ENCODE measurements around the gene SLC22A2. TPM values are rescaled to one million over a fixed set of nuclear protein-coding genes. Genes with fewer than 3 reads are reported as not detected.

The SLC22A2 gene
- total RNA-seq, 4 donors from 2014 or later = not detected

GRCh38 chr6:160254467-160255312 lies 3.9 kb downstream of the SLC22A2 start:
- TF ChIP-seq POLR2AphosphoS5 (IDR thresholded peaks at IDR 0.05) = no peak
- no peak for TF ChIP-seq POLR2A (IDR thresholded peaks at IDR 0.05)
- TF ChIP-seq CTCF (IDR thresholded peaks at IDR 0.05) = peak in 3 of 5 experiments; percentile 17 to 55 (median 33)
- TF ChIP-seq EP300 (IDR thresholded peaks at IDR 0.05; ENCODE audit: low read depth) = no peak
- intact Hi-C loops (cut with DNase I; ENCODE audit: low total_unique reads) = no loop called here
- H3K27ac ChIP-seq = peak overlapping the region in 3 of 4 donors; percentile 6 to 49 (median 18)
- in situ Hi-C loops (cut with MboI; ENCODE audit: low pct_ligation_motif_present in 1 of 4, low pct_unique_long_range_greater_than_20kb in 1 of 4, low sequenced_read_pairs in 3 of 4) = no loop called here
- H3K4me1 ChIP-seq = peaks cover 0 to 19% (median 0%) of the 10 kb centered on the region in 4 donors
- H3K36me3 ChIP-seq = no peaks in the 10 kb centered on the region
- no peaks in the 10 kb centered on the region for H3K27me3 ChIP-seq
- 38 to 40% methylated on average over 5 to 7 of the region's 7 CpGs for WGBS, 2 donors (ENCODE audit: low coverage in 1 of 2)
- DNase-seq = peak; percentile 70
- no peak overlapping the region for H3K4me3 ChIP-seq
- no peaks in the 10 kb centered on the region for H3K9me3 ChIP-seq

DNA sequence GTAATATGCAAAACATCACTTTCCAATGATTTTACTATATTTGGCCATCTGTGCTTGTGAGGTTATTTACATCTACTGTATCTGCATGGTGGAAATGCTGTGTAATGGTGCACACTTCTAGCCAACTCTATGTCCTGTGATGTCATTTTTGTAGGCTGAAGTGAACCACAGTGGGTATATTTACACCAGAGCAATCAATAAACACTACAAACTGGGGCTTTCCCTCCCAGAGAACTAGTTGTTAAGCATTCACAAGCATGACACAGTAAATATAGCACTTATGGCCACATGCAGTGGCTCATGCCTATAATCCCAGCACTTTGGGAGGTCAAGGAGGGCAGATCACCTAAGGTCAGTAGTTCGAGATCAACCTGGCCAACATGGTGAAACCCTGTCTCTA lies 4.9 kb downstream of the SLC22A2 start:
- H3K27ac ChIP-seq = no peak overlapping the region
- intact Hi-C loops (cut with DNase I; ENCODE audit: low total_unique reads) (no loop called here), in situ Hi-C loops (cut with MboI; ENCODE audit: low pct_ligation_motif_present in 1 of 4, low pct_unique_long_range_greater_than_20kb in 1 of 4, low sequenced_read_pairs in 3 of 4) (no loop called here)
- H3K27me3 ChIP-seq = no peaks in the 10 kb centered on the region
- WGBS, 2 donors (ENCODE audit: low coverage in 1 of 2) = 73% methylated on average over 1 of the region's 1 CpG; no CpG with 5 or more reads in 1 of the 2 donors
- DNase-seq = no peak
- no peaks in the 10 kb centered on the region for H3K36me3 ChIP-seq
- no peaks in the 10 kb centered on the region for H3K9me3 ChIP-seq
- no peak for TF ChIP-seq POLR2A (IDR thresholded peaks at IDR 0.05)
- peaks cover 0 to 15% (median 0%) of the 10 kb centered on the region in 4 donors for H3K4me1 ChIP-seq
- no peak overlapping the region for H3K4me3 ChIP-seq

DNA sequence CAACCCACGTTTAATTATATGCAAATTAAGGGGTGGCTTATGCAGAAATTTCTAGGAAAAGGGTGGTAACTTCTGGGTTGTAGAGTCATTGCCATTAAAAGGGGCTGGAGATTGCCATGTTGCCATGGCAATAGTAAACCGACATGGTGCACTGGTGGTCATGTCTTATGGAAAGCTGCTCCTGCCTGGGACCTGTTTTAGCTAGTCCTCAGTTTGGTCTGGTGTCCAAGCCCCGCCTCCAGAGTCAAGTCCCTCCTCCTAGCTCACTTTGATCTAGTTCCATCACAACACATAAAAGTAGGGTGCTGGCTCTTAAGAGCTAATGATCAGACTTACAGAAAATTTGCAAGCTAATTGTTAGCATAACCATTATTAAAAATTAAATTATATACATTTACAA lies 5.3 kb downstream of the SLC22A2 start:
- Histone ChIP-seq H3K36me3 (no peaks in the 10 kb centered on the region), H3K9me3 (no peaks in the 10 kb centered on the region), H3K4me1 (peaks cover 0 to 15% (median 0%) of the 10 kb centered on the region in 4 donors), H3K4me3 (no peak overlapping the region), H3K27me3 (no peaks in the 10 kb centered on the region), H3K27ac (no peak overlapping the region)
- WGBS, 2 donors (ENCODE audit: low coverage in 1 of 2) = 30 to 38% methylated on average over 1 to 3 of the region's 3 CpGs
- no peak for TF ChIP-seq CTCF (IDR thresholded peaks at IDR 0.05)
- DNase-seq = no peak
- intact Hi-C loops (cut with DNase I; ENCODE audit: low total_unique reads) = no loop called here
- in situ Hi-C loops (cut with MboI; ENCODE audit: low pct_ligation_motif_present in 1 of 4, low pct_unique_long_range_greater_than_20kb in 1 of 4, low sequenced_read_pairs in 3 of 4) = no loop called here

- in situ Hi-C loops (cut with MboI; ENCODE audit: low pct_ligation_motif_present in 1 of 4, low pct_unique_long_range_greater_than_20kb in 1 of 4, low sequenced_read_pairs in 3 of 4) (no loop called here), intact Hi-C loops (cut with DNase I; ENCODE audit: low total_unique reads) (no loop called here)
- TF ChIP-seq POLR2A (IDR thresholded peaks at IDR 0.05) = no peak
- no peak for TF ChIP-seq CTCF (IDR thresholded peaks at IDR 0.05)
- no peak for TF ChIP-seq POLR2AphosphoS5 (IDR thresholded peaks at IDR 0.05)
- TF ChIP-seq EP300 (IDR thresholded peaks at IDR 0.05; ENCODE audit: low read depth) = no peak
- no peak overlapping the region for H3K27ac ChIP-seq
- WGBS, 2 donors (ENCODE audit: low coverage in 1 of 2) = 55 to 82% methylated on average over 1 of the region's 1 CpG
- H3K36me3 ChIP-seq = no peaks in the 10 kb centered on the region
- no peaks in the 10 kb centered on the region for H3K9me3 ChIP-seq
- no peak for DNase-seq
- peaks cover 0 to 15% (median 0%) of the 10 kb centered on the region in 4 donors for H3K4me1 ChIP-seq
- no peaks in the 10 kb centered on the region for H3K27me3 ChIP-seq
- no peak overlapping the region for H3K4me3 ChIP-seq
Observed at GRCh38 chr6:160252073-160252813, 6.4 kb downstream of the SLC22A2 start.
